ENCODE data around the gene RMI1. TPM values are rescaled to one million over a fixed set of nuclear protein-coding genes. Genes with fewer than 3 reads are reported as not detected.
A peak's percentile ranks its signal among the peaks of the same experiment; 100 is the strongest.
"Not testable (repeated sequence)": the region's sequence is repeated elsewhere in the genome, so short reads cannot be mapped to it uniquely, and the experiment has no call there.

Gene RMI1
- total and polyA plus RNA-seq, 4 donors = 1.1 to 3.4 (median 3.1) TPM

GRCh38 chr9:83937861-83938455 lies 42.6 kb upstream of the RMI1 start:
- DNase-seq (no peak), ATAC-seq (ENCODE audit: low FRiP score) (peak; percentile 75)
- intact Hi-C loops (cut with DNase I) = loop anchor here (2.0 to 10.0 kb wide), 3 partner anchors 237 to 379 kb away; no protein-coding TSS in a partner anchor
- no peaks in the 10 kb centered on the region for H3K27me3 ChIP-seq (ENCODE audit: control insufficient read depth in 1 of 2, insufficient read depth in 2 of 2, low read length in 1 of 2)
- peaks cover 0 to 2% of the 10 kb centered on the region in 2 donors for H3K36me3 ChIP-seq (ENCODE audit: control insufficient read depth in 1 of 2, insufficient read depth in 2 of 2, low read length in 1 of 2)
- no peak overlapping the region for H3K27ac ChIP-seq (ENCODE audit: low read depth in 1 of 2, low read length in 2 of 2)
- no peaks in the 10 kb centered on the region for H3K9me3 ChIP-seq (ENCODE audit: control insufficient read depth, low read length)
- no peaks in the 10 kb centered on the region for H3K4me1 ChIP-seq (ENCODE audit: control insufficient read depth in 1 of 2, insufficient read depth in 2 of 2, low read length in 2 of 2)
- H3K4me3 ChIP-seq (ENCODE audit: low read length in 2 of 2) = no peak overlapping the region
- 36 to 41% methylated on average over 1 of the region's 1 CpG for WGBS, 2 donors

GRCh38 chr9:83940590-83941303 lies 39.9 kb upstream of the RMI1 start:
- H3K4me3 ChIP-seq (ENCODE audit: low read length in 2 of 2) = no peak overlapping the region
- H3K4me1 ChIP-seq (ENCODE audit: control insufficient read depth in 1 of 2, insufficient read depth in 2 of 2, low read length in 2 of 2) = no peaks in the 10 kb centered on the region
- no peak overlapping the region for H3K27ac ChIP-seq (ENCODE audit: low read depth in 1 of 2, low read length in 2 of 2)
- H3K36me3 ChIP-seq (ENCODE audit: control insufficient read depth in 1 of 2, insufficient read depth in 2 of 2, low read length in 1 of 2) = peaks cover 0 to 5% of the 10 kb centered on the region in 2 donors
- intact Hi-C loops (cut with DNase I) = no loop called here
- no peak for DNase-seq
- H3K27me3 ChIP-seq (ENCODE audit: control insufficient read depth in 1 of 2, insufficient read depth in 2 of 2, low read length in 1 of 2) = no peaks in the 10 kb centered on the region
- WGBS, 2 donors = 85 to 88% methylated on average over 5 of the region's 5 CpGs
- no peak for ATAC-seq (ENCODE audit: low FRiP score)
- no peaks in the 10 kb centered on the region for H3K9me3 ChIP-seq (ENCODE audit: control insufficient read depth, low read length)

DNA sequence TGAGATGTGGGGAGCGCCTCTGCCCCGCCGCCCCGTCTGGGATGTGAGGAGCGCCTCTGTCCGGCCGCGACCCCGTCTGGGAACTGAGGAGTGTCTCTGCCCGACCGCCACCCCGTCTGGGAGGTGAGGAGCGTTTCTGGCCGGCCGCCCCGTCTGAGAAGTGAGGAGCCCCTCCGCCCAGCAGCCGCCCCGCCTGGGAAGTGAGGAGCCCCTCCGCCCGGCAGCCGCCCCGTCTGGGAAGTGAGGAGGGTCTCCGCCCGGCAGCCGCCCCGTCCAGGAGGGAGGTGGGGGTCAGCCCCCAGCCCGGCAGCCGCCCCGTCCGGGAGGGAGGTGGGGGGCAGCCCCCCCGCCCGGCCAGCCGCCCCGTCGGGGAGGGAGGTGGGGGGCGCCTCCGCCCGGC lies 32.5 kb upstream of the RMI1 start:
- DNase-seq; H3K4me3 ChIP-seq (ENCODE audit: low read length in 2 of 2); H3K36me3 ChIP-seq (ENCODE audit: control insufficient read depth in 1 of 2, insufficient read depth in 2 of 2, low read length in 1 of 2); H3K9me3 ChIP-seq (ENCODE audit: control insufficient read depth, low read length); intact Hi-C loops (cut with DNase I); H3K4me1 ChIP-seq (ENCODE audit: control insufficient read depth in 1 of 2, insufficient read depth in 2 of 2, low read length in 2 of 2); ATAC-seq (ENCODE audit: low FRiP score); H3K27me3 ChIP-seq (ENCODE audit: control insufficient read depth in 1 of 2, insufficient read depth in 2 of 2, low read length in 1 of 2); H3K27ac ChIP-seq (ENCODE audit: low read depth in 1 of 2, low read length in 2 of 2): not testable (repeated sequence)
- 96 to 99% methylated on average over 9 to 38 of the region's 39 CpGs for WGBS, 2 donors

- DNase-seq (peak; percentile 73 to 80), ATAC-seq (ENCODE audit: low FRiP score) (peak; percentile 67)
- no peaks in the 10 kb centered on the region for H3K27me3 ChIP-seq (ENCODE audit: control insufficient read depth in 1 of 2, insufficient read depth in 2 of 2, low read length in 1 of 2)
- peak overlapping the region in 1 of 2 donors; percentile 65 for H3K27ac ChIP-seq (ENCODE audit: low read depth in 1 of 2, low read length in 2 of 2)
- 5 to 13% methylated on average over 23 of the region's 23 CpGs for WGBS, 2 donors
- no peaks in the 10 kb centered on the region for H3K4me1 ChIP-seq (ENCODE audit: control insufficient read depth in 1 of 2, insufficient read depth in 2 of 2, low read length in 2 of 2)
- H3K4me3 ChIP-seq (ENCODE audit: low read length in 2 of 2) = peak overlapping the region; percentile 36 to 43
- H3K9me3 ChIP-seq (ENCODE audit: control insufficient read depth, low read length) = no peaks in the 10 kb centered on the region
- no peaks in the 10 kb centered on the region for H3K36me3 ChIP-seq (ENCODE audit: control insufficient read depth in 1 of 2, insufficient read depth in 2 of 2, low read length in 1 of 2)
- intact Hi-C loops (cut with DNase I) = loop anchor here in 1 of 2 donors (1.0 kb wide), 1 partner anchor 24 kb away; the partner anchor contains the start of genes HNRNPK and RMI1
These were observed 24.5 kb upstream of the RMI1 start for GRCh38 chr9:83956086-83956435.

DNA sequence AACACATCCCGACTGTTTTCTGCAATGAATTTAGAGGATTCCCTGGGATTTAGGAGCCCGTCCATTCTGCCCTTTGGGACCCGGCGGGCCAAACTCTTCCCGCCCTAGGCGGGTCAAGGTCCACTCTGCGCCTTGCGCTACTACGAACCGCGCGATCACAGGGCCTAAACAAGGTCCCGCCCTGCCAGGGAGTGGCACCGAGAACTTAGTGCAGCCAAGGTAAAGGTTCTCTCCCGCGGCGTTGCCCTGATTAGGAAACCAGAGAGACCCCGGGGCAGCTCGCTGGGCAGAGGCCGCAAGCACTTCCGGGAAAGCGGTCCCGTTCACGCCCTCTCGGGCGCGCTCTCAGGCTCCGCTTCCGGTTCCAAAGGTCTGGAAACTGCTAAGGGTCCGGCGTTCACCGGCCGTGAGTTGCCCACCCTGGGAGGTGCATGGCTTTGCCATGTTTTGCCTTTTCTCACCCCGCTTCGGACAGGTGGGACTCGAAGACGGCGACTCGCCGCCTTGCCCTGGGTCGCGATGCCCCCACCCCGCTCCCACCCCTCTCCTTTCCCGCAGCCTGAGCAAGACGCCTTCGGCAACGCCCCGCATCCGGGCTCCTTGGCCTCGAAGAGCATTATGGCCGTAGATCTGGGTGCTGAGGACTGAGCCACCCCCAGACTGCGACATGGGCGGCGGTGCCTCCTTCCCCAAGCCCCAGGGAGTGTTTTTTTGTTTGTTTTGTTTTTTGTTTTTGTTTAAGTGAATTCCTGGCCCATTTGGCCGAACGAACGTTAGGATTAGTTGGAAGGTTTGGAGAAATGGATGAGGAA lies 24.0 kb upstream of the RMI1 start:
- Histone ChIP-seq H3K27me3 (ENCODE audit: control insufficient read depth in 1 of 2, insufficient read depth in 2 of 2, low read length in 1 of 2) (no peaks in the 10 kb centered on the region), H3K4me3 (ENCODE audit: low read length in 2 of 2) (peak overlapping the region; percentile 36 to 43), H3K36me3 (ENCODE audit: control insufficient read depth in 1 of 2, insufficient read depth in 2 of 2, low read length in 1 of 2) (no peaks in the 10 kb centered on the region), H3K9me3 (ENCODE audit: control insufficient read depth, low read length) (no peaks in the 10 kb centered on the region), H3K4me1 (ENCODE audit: control insufficient read depth in 1 of 2, insufficient read depth in 2 of 2, low read length in 2 of 2) (no peaks in the 10 kb centered on the region), H3K27ac (ENCODE audit: low read depth in 1 of 2, low read length in 2 of 2) (peak overlapping the region; percentile 34 to 65)
- ATAC-seq (ENCODE audit: low FRiP score) (peak; percentile 95), DNase-seq (peak; percentile 90 to 93)
- intact Hi-C loops (cut with DNase I) = loop anchor here in 1 of 2 donors (1.0 kb wide), 1 partner anchor 24 kb away; the partner anchor contains the start of genes HNRNPK and RMI1
- WGBS, 2 donors = 1 to 2% methylated on average over 57 of the region's 57 CpGs

DNA sequence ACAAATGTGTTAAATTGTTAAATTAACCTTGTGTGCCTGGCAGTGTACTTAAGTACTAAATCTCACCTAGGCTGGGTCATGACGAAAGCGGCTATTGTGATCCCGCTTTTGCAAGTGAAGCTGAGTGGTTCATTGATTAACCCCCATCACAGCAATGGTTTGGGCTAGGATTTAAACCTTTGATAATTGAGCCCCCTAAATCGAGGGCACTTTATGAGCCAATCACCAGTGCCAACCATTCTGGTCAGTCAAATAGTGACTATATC lies 23.4 kb upstream of the RMI1 start:
- 76 to 77% methylated on average over 4 of the region's 4 CpGs for WGBS, 2 donors
- no peak overlapping the region for H3K27ac ChIP-seq (ENCODE audit: low read depth in 1 of 2, low read length in 2 of 2)
- no peaks in the 10 kb centered on the region for H3K9me3 ChIP-seq (ENCODE audit: control insufficient read depth, low read length)
- no peaks in the 10 kb centered on the region for H3K4me1 ChIP-seq (ENCODE audit: control insufficient read depth in 1 of 2, insufficient read depth in 2 of 2, low read length in 2 of 2)
- intact Hi-C loops (cut with DNase I) = no loop called here
- no peaks in the 10 kb centered on the region for H3K27me3 ChIP-seq (ENCODE audit: control insufficient read depth in 1 of 2, insufficient read depth in 2 of 2, low read length in 1 of 2)
- H3K36me3 ChIP-seq (ENCODE audit: control insufficient read depth in 1 of 2, insufficient read depth in 2 of 2, low read length in 1 of 2) = no peaks in the 10 kb centered on the region
- DNase-seq (no peak), ATAC-seq (ENCODE audit: low FRiP score) (no peak)
- H3K4me3 ChIP-seq (ENCODE audit: low read length in 2 of 2) = peak overlapping the region; percentile 36 to 43

GRCh38 chr9:83959061-83959460 lies 21.5 kb upstream of the RMI1 start:
- WGBS, 2 donors = 51 to 55% methylated on average over 4 of the region's 4 CpGs
- Histone ChIP-seq H3K27me3 (ENCODE audit: control insufficient read depth in 1 of 2, insufficient read depth in 2 of 2, low read length in 1 of 2) (no peaks in the 10 kb centered on the region), H3K27ac (ENCODE audit: low read depth in 1 of 2, low read length in 2 of 2) (no peak overlapping the region), H3K36me3 (ENCODE audit: control insufficient read depth in 1 of 2, insufficient read depth in 2 of 2, low read length in 1 of 2) (no peaks in the 10 kb centered on the region), H3K4me3 (ENCODE audit: low read length in 2 of 2) (no peak overlapping the region), H3K4me1 (ENCODE audit: control insufficient read depth in 1 of 2, insufficient read depth in 2 of 2, low read length in 2 of 2) (no peaks in the 10 kb centered on the region), H3K9me3 (ENCODE audit: control insufficient read depth, low read length) (no peaks in the 10 kb centered on the region)
- intact Hi-C loops (cut with DNase I) = no loop called here
- DNase-seq (no peak), ATAC-seq (ENCODE audit: low FRiP score) (no peak)

DNA sequence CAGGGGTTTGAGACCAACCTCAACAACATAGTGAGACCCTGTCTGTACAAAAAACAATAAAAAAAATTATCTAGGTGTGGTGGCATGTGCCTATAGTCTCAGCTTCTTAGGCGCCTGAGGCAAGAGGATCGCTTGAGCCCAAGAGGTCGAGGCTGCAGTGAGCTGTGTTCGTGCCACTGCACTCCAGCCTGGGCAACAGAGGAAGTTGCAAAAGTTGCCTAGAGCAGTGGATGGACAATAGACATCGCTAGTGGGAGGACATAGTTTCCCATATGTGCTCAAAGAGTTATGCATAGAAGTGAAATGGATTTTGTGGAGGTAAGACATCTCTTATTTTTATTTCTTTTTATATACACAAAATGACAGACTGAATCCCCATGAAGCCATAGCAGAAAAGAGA lies 19.6 kb upstream of the RMI1 start:
- H3K27ac ChIP-seq (ENCODE audit: low read depth in 1 of 2, low read length in 2 of 2) = no peak overlapping the region
- H3K4me1 ChIP-seq (ENCODE audit: control insufficient read depth in 1 of 2, insufficient read depth in 2 of 2, low read length in 2 of 2) = no peaks in the 10 kb centered on the region
- H3K27me3 ChIP-seq (ENCODE audit: control insufficient read depth in 1 of 2, insufficient read depth in 2 of 2, low read length in 1 of 2) = no peaks in the 10 kb centered on the region
- ATAC-seq (ENCODE audit: low FRiP score) (no peak), DNase-seq (no peak)
- no peaks in the 10 kb centered on the region for H3K36me3 ChIP-seq (ENCODE audit: control insufficient read depth in 1 of 2, insufficient read depth in 2 of 2, low read length in 1 of 2)
- H3K4me3 ChIP-seq (ENCODE audit: low read length in 2 of 2) = no peak overlapping the region
- WGBS, 2 donors = 90 to 95% methylated on average over 5 of the region's 5 CpGs
- intact Hi-C loops (cut with DNase I) = no loop called here
- no peaks in the 10 kb centered on the region for H3K9me3 ChIP-seq (ENCODE audit: control insufficient read depth, low read length)
